Epithelial cell of proximal tubule (primary cell): ENCODE measurements around the gene KCNC1. TPM values are rescaled to one million over a fixed set of nuclear protein-coding genes. Genes with fewer than 3 reads are reported as not detected.

ENCODE experiments used
- DNase-seq: peaks from one replicate; pipeline ENCODE4 v3.0.0-alpha.2; 2011; ENCODE audit warnings: low read depth
- H3K4me3 ChIP-seq: 2 replicates; pipeline ENCODE4 v1.5.1; 2011; ENCODE audit warnings: low read depth, mild to moderate bottlenecking, low read length
- total RNA-seq: library from RNA; depleted of rRNA; stranded (reverse); fragments of >200 nt; gene quantifications from 2 replicates; pipeline ENCODE4 v1.2.3, GENCODE V29; 2015
- TF ChIP-seq, protein P1 (sequence below): conservative IDR thresholded peaks from 2 replicates; pipeline ENCODE4 v1.5.1; 2012; ENCODE audit warnings: low read depth, mild to moderate bottlenecking, low read length

Gene KCNC1
- total RNA-seq, 1 donor from 2014 or later, result not detected

DNA sequence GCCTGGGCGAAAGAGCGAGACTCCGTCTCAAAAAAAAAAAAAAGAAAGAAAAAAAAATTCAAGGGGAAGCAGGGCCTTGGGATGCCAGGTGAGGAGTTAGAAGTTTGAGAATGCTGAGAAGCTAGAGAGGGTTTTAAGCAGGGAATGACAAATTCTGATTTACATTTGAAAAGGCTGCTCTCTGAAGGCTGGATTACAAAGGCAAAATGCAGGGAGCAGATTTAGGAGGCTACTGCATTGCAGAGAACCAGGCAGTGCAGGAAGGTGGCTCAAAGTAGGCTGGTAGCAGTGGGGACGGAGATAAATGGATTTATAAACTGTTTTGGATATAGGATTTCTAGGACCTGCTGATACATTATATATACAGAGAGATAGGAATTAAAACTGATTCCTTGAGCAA is 66.6 kb downstream of the KCNC1 start:
- no peak overlapping the region for H3K4me3 ChIP-seq
- TF ChIP-seq, protein P1, sequence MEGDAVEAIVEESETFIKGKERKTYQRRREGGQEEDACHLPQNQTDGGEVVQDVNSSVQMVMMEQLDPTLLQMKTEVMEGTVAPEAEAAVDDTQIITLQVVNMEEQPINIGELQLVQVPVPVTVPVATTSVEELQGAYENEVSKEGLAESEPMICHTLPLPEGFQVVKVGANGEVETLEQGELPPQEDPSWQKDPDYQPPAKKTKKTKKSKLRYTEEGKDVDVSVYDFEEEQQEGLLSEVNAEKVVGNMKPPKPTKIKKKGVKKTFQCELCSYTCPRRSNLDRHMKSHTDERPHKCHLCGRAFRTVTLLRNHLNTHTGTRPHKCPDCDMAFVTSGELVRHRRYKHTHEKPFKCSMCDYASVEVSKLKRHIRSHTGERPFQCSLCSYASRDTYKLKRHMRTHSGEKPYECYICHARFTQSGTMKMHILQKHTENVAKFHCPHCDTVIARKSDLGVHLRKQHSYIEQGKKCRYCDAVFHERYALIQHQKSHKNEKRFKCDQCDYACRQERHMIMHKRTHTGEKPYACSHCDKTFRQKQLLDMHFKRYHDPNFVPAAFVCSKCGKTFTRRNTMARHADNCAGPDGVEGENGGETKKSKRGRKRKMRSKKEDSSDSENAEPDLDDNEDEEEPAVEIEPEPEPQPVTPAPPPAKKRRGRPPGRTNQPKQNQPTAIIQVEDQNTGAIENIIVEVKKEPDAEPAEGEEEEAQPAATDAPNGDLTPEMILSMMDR, result no peak
- no peak for DNase-seq

DNA sequence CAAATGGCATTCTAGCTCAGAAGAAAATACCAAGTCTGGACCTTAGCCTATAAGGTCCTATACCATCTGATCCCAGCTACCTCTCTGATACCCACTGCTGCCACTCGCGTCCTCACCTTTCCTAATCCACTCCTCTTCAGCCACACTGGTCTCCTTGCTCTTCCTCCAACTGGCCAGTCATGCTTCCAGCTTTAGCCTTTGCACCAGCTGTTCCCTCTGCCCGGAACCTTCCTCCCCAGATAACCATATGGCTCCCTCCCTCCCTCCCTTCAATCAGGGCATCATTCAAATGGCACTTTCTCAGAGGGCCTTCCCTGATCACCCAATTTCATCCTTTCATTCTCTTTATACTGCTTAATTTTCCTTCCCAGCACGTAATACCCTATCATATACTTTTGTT is 67.9 kb downstream of the KCNC1 start:
- TF ChIP-seq, protein P1, result no peak
- H3K4me3 ChIP-seq, result no peak overlapping the region
- no peak for DNase-seq

DNA sequence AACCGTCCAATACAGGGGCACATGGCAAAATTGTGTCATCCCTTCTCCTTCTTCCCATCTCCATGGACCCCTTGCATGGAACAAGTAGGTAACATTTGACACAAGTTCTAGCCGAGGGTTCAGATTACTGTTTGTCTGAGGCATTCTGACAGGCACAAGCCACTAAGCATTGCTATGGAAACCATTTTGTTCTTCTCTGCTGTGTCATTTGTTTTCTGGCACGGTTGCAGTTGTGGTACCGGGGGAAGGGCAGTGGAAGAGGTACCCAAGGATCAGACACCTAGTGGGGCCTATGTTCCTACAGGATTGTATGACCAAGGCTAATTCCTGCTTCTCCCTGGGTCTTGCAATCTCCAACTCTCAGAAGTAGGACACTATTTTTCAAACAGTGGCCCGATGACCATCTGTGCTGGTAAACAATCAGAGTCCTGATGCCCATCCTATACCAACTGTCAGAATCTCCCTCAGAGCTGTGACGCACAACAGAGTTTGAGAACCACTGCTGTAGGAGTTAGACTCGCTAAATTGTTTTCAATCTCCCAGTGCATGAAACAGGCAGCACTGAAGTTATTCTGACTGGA is 69.3 kb downstream of the KCNC1 start:
- DNase-seq, result no peak
- H3K4me3 ChIP-seq, result no peak overlapping the region
- TF ChIP-seq, protein P1, result no peak

DNA sequence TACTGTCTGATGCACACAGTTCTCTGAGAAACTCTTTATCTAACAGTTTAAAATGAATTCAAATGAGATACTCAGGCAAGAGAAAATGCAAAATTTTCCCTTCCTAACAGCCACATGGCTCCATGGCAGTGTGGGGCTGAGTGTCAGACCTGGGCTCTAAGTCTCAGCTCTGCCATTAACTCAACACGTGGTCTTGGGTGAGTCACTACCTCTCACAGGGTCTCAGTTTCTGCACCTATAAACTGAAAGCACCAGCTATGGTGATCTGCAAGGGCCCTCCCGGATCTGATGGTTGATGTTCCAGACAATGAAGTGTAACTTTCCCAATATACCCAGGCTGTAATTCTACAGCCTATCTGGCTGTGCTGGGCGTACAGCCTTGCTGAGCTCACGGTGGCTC is 70.5 kb downstream of the KCNC1 start:
- no peak overlapping the region for H3K4me3 ChIP-seq
- TF ChIP-seq, protein P1, result no peak
- no peak for DNase-seq

DNA sequence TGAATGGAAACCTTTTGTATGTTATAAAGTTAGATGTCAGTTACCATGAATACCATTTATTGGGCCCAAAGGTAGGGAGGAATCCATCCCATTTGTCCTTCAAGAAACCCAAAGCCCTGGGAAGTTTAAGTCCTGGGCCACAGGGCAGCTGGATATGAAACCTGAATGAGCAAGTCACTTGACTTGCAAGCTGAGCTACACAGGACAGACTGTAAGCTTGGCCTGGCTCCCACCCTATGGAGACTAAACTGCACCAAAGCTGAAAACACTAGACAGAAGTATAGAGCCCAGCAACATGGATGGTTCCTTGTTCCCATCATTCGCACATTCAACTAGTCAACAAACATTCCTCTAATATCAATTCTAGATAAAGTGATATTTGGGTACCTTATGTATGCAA is 71.3 kb downstream of the KCNC1 start:
- DNase-seq, result no peak
- H3K4me3 ChIP-seq, result no peak overlapping the region
- TF ChIP-seq, protein P1, result no peak

DNA sequence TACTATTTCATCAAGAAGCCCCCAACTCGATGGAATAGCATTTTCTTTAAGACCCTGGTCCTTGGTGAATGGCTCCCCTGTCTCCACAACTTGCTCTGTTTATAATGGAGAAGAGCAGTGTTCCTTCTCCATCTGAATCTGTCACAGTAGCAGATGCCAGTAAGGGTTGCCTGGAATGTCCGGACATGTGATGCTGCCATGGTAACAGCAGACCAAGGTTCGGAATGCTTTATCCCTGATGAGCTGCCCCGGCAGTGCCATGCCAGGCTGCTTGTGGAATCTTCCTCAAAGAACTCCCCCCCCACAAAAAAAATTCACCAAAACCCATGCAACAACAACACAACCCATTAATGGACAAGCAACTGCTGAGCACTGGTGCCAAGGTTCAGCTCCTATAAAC is 72.5 kb downstream of the KCNC1 start:
- TF ChIP-seq, protein P1, result no peak
- no peak for DNase-seq
- no peak overlapping the region for H3K4me3 ChIP-seq

DNA sequence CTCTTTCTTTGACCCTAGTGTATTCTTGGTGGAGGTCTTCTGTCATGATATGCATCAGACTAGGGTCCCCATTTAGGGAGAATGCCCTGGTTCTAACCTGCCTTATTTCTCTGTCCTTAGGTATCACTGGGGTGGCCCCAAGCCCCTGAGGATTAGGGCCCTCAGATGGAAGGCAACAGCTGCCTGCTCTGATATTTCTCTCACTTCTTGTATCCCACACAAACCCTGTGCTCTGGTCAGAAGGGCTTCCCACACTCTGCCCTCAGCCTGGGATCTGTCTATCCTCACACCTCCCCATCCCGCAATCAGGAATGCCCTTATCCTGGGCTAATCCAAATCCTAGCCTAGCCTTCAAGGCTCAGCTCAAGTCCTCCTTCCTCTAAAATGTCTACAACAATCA is 75.5 kb downstream of the KCNC1 start:
- no peak for DNase-seq
- TF ChIP-seq, protein P1, result no peak
- H3K4me3 ChIP-seq, result no peak overlapping the region
